MM.1S (cell line): Measurements from ENCODE around the gene PHF21B.

Source experiments
- DNase-seq: peaks from one replicate; pipeline ENCODE4 v3.0.0-alpha.2; 2015
- H2AFZ ChIP-seq: fragments of 300-600 bp; sonication (generic); 2 replicates; pipeline ENCODE4 v1.6.0; 2016; ENCODE audit warnings: antibody characterized with exemption, low read length
- H3F3A ChIP-seq: fragments of 300-600 bp; sonication (generic); 2 replicates; pipeline ENCODE4 v1.6.1; 2016; ENCODE audit warnings: mild to moderate bottlenecking, antibody characterized with exemption, low read length, moderate library complexity, mixed read lengths; ENCODE audit not compliant: insufficient read depth
- H3K27ac ChIP-seq: fragments of 300-600 bp; sonication (generic); 2 replicates; pipeline ENCODE4 v1.5.1; 2016; ENCODE audit warnings: mild to moderate bottlenecking, low read length
- H3K27me3 ChIP-seq: fragments of 300-600 bp; sonication (generic); replicated peaks from 2 replicates; pipeline ENCODE4 v1.6.0; 2016; ENCODE audit warnings: low read length; ENCODE audit not compliant: insufficient read depth
- H3K36me3 ChIP-seq: fragments of 300-600 bp; sonication (generic); replicated peaks from 2 replicates; pipeline ENCODE4 v1.6.1; 2016; ENCODE audit warnings: mild to moderate bottlenecking, low read length, mixed read lengths; ENCODE audit not compliant: insufficient read depth
- H3K4me1 ChIP-seq: fragments of 300-600 bp; sonication (generic); 2 replicates; pipeline ENCODE4 v1.6.1; 2016; ENCODE audit warnings: low read length, mixed read lengths
- H3K4me2 ChIP-seq: fragments of 300-600 bp; sonication (generic); 2 replicates; pipeline ENCODE4 v1.6.0; 2016; ENCODE audit warnings: low read depth, low read length
- H3K4me3 ChIP-seq: fragments of 300-600 bp; sonication (generic); 2 replicates; pipeline ENCODE4 v1.5.1; 2016; ENCODE audit warnings: low read length, mixed read lengths
- H3K79me2 ChIP-seq: fragments of 300-600 bp; sonication (generic); 2 replicates; pipeline ENCODE4 v1.6.1; 2016; ENCODE audit warnings: mixed run types, low read length, mixed read lengths
- H3K9ac ChIP-seq: fragments of 300-600 bp; sonication (generic); 2 replicates; pipeline ENCODE4 v1.6.1; 2016; ENCODE audit warnings: low read length, mixed read lengths
- H3K9me2 ChIP-seq: fragments of 300-600 bp; sonication (generic); replicated peaks from 2 replicates; pipeline ENCODE4 v1.6.1; 2016; ENCODE audit warnings: mild to moderate bottlenecking, low read length, mixed read lengths; ENCODE audit not compliant: insufficient read depth
- H3K9me3 ChIP-seq: fragments of 300-600 bp; sonication (generic); replicated peaks from 2 replicates; pipeline ENCODE4 v1.6.1; 2016; ENCODE audit warnings: mild to moderate bottlenecking, low read length, mixed read lengths; ENCODE audit not compliant: insufficient read depth
- H4K20me1 ChIP-seq: fragments of 300-600 bp; sonication (generic); 2 replicates; pipeline ENCODE4 v1.6.1; 2016; ENCODE audit warnings: mild to moderate bottlenecking, low read length, moderate library complexity, mixed read lengths; ENCODE audit not compliant: insufficient read depth
- EZH2 ChIP-seq: fragments of 300-600 bp; sonication (generic); optimal IDR thresholded peaks from 2 replicates; pipeline ENCODE3; 2017; ENCODE audit warnings: low read depth, mild to moderate bottlenecking, antibody characterized with exemption, low read length, mixed read lengths
- EZH2phosphoT487 ChIP-seq: fragments of 300-600 bp; sonication (generic); IDR thresholded peaks from 2 replicates; pipeline ENCODE4 v1.6.1; 2018; ENCODE audit warnings: antibody characterized with exemption, low read length
- TF ChIP-seq, protein P1 (sequence below): fragments of 300-600 bp; sonication (generic); IDR thresholded peaks from 2 replicates; pipeline ENCODE4 v1.5.1; 2016; ENCODE audit warnings: antibody characterized with exemption, low read length, mixed read lengths

PHF21B gene

DNA sequence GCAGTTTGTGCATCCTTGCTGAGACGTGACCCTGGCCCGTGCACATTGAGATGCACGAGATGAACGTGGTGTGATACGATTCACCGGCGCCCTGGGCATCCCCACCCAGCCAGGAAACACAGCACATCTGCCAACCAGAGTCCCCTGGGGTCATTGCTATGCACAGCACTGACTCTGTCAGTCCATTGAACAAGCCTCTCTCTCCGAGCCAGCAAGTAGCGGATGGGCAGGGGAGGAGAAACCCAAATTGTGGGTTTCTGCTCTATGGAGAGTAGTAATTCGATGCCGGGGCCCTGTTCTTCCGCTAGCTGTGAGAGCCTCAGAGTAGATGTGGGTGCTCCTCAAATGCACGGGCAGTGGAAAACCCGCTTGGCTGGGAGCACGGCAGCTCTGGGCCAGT, 172.3 kb downstream of the PHF21B start:
- TF ChIP-seq EZH2 = no peak
- TF ChIP-seq, protein P1, sequence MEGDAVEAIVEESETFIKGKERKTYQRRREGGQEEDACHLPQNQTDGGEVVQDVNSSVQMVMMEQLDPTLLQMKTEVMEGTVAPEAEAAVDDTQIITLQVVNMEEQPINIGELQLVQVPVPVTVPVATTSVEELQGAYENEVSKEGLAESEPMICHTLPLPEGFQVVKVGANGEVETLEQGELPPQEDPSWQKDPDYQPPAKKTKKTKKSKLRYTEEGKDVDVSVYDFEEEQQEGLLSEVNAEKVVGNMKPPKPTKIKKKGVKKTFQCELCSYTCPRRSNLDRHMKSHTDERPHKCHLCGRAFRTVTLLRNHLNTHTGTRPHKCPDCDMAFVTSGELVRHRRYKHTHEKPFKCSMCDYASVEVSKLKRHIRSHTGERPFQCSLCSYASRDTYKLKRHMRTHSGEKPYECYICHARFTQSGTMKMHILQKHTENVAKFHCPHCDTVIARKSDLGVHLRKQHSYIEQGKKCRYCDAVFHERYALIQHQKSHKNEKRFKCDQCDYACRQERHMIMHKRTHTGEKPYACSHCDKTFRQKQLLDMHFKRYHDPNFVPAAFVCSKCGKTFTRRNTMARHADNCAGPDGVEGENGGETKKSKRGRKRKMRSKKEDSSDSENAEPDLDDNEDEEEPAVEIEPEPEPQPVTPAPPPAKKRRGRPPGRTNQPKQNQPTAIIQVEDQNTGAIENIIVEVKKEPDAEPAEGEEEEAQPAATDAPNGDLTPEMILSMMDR = no peak
- H3K4me3 ChIP-seq = no peak overlapping the region
- H3K27ac ChIP-seq = no peak overlapping the region

DNA sequence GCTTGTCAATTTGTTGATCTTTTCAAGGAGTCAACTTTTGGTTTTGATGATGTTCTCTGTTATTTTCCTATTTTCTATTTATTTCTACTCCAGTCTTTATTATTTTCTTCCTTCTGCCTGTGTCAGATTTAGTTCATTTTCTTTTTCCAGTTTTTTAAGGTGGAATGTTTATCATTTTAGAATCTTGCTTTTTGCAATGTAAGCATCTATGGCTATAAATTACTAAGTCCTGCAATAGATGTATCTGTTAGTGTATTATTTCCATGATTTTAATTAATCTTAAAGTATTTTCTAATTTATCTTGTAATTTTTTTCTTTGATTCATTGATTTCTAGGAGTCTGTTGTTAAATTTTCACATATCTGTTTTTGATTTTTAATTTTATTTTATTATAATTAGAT, 175.7 kb downstream of the PHF21B start:
- H3K4me2 ChIP-seq = no peak overlapping the region
- H3K9me2 ChIP-seq = no peaks in the 10 kb centered on the region
- no peaks in the 10 kb centered on the region for H3K9me3 ChIP-seq
- no peaks in the 10 kb centered on the region for H4K20me1 ChIP-seq
- H3K4me3 ChIP-seq = no peak overlapping the region
- no peaks in the 10 kb centered on the region for H3K4me1 ChIP-seq
- no peak for DNase-seq
- no peak for TF ChIP-seq EZH2
- TF ChIP-seq EZH2phosphoT487 = no peak
- TF ChIP-seq, protein P1 = no peak
- no peaks in the 10 kb centered on the region for H3K79me2 ChIP-seq
- no peak overlapping the region for H2AFZ ChIP-seq
- H3K9ac ChIP-seq = no peak overlapping the region
- no peak overlapping the region for H3K27ac ChIP-seq
- H3K27me3 ChIP-seq = peaks cover 98% of the 10 kb centered on the region
- no peaks in the 10 kb centered on the region for H3F3A ChIP-seq
- no peaks in the 10 kb centered on the region for H3K36me3 ChIP-seq

More for the DNA sequence above, 172.3 kb downstream of the PHF21B start:
- Histone ChIP-seq H3K79me2 (no peaks in the 10 kb centered on the region), H3K4me1 (no peaks in the 10 kb centered on the region), H3K9ac (no peak overlapping the region), H3K4me2 (no peak overlapping the region), H3F3A (no peaks in the 10 kb centered on the region), H3K36me3 (no peaks in the 10 kb centered on the region), H3K9me3 (no peaks in the 10 kb centered on the region), H3K27me3 (peaks cover 97% of the 10 kb centered on the region), H2AFZ (no peak overlapping the region), H3K9me2 (no peaks in the 10 kb centered on the region), H4K20me1 (no peaks in the 10 kb centered on the region)
- DNase-seq = no peak

DNA sequence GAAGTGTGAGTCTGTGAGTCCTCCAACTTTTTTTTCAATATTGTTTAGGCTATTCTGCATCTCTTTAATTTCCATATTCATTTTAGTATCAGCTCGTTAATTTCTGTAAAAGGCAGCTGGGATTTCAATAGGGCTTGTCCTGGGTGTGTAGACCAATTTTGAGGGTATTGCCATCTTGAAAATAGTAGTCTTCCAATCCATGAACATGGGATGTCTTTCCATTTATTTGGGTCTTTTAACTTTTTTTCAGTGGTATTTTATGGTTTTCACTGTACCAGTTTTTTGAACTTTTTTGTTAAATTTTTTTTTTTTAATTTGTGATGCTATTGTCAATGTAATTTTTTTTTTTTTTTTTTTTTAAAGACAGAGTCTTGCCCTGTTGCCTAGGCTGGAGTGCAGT, 177.9 kb downstream of the PHF21B start:
- no peak overlapping the region for H3K9ac ChIP-seq
- no peaks in the 10 kb centered on the region for H4K20me1 ChIP-seq
- no peak for DNase-seq
- H3K9me3 ChIP-seq = no peaks in the 10 kb centered on the region
- H3K4me2 ChIP-seq = no peak overlapping the region
- H3K4me3 ChIP-seq = no peak overlapping the region
- no peak overlapping the region for H3K27ac ChIP-seq
- H3K36me3 ChIP-seq = no peaks in the 10 kb centered on the region
- no peaks in the 10 kb centered on the region for H3K4me1 ChIP-seq
- no peaks in the 10 kb centered on the region for H3F3A ChIP-seq
- H3K27me3 ChIP-seq = peaks cover 92% of the 10 kb centered on the region
- no peaks in the 10 kb centered on the region for H3K9me2 ChIP-seq
- no peaks in the 10 kb centered on the region for H3K79me2 ChIP-seq
- no peak overlapping the region for H2AFZ ChIP-seq
- no peak for TF ChIP-seq EZH2
- no peak for TF ChIP-seq EZH2phosphoT487
- TF ChIP-seq, protein P1 = no peak
